NCI-H748 (cell line): ENCODE data around the gene FAM193A.
"Not testable (repeated sequence)": the region's sequence is repeated elsewhere in the genome, so short reads cannot be mapped to it uniquely, and the experiment has no call there.

Source experiments
- DNase-seq: peaks from one replicate; lab custom pipeline; 2025; ENCODE audit not compliant: unreplicated experiment; lab: John Stamatoyannopoulos, UW

Gene FAM193A

DNA sequence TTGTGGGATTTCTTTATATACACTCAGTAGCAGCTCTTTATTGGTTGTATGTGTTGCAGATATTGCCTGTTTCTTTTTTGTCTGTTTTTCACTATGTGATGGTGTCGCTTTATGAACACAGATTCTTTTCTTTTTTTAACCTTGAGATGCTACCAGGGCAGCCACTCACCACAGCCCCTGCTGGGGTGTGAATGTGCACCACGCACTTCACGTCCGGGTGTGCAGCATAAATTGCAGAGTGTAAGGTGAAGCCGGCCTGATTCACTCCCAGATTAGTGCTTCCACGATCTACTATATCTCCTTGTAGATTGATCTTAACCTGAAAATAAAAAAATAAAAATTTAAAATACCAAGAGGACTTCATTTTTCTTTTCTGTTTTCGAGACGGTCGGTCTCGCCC, 71.4 kb downstream of the FAM193A start:
- no peak for DNase-seq

- no peak for DNase-seq
Observed at GRCh38 chr4:2608291-2608690, 71.8 kb downstream of the FAM193A start.

- no peak for DNase-seq
Observed at GRCh38 chr4:2615821-2616220, 79.4 kb downstream of the FAM193A start.

- no peak for DNase-seq
Observed at GRCh38 chr4:2617955-2618354, 81.5 kb downstream of the FAM193A start.

- DNase-seq: not testable (repeated sequence)
Observed at GRCh38 chr4:2618729-2619128, 82.3 kb downstream of the FAM193A start.

GRCh38 chr4:2619459-2619858, 83.0 kb downstream of the FAM193A start:
- DNase-seq: no peak

DNA sequence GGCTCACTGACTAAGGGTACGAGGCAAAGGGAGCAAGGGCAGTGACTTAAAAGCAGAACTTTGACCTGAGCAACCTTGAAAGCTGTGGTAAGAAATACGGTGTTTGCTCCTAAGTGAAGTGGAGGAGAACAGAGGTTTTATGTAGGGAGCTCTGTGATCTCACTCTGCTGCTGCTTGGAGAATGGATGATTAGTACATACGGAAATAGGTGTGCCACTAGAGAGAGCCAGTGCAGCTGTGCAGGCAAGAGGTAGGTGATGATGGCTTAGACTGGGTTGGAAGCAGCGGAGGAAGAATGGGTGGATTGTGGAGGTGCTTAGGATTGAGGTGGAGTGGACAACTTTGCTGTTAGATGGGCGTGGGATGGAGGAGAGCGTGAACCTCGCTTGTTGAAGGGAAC, 85.0 kb downstream of the FAM193A start:
- DNase-seq: no peak

DNA sequence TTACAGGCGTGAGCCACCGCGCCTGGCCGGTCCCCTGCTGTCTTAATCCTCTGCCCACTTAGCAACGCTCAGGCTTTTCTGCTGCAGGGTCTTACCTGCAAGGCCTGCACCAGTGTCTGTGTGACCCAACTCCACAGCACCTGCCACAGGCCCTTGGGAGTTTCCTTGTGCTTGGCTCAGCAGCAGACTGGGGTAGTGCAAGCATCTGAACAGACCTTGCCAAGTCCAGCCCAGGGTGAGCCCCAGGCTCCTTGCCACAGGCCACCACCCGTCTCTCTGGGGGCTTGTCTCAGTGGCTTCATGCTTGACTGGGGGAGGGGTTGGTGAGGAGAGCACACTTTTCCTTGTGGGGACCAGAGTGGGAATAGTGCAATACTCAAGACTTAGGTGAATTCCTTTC, 87.0 kb downstream of the FAM193A start:
- DNase-seq: no peak

- DNase-seq: no peak
Observed at GRCh38 chr4:2624782-2625530, 88.5 kb downstream of the FAM193A start.

GRCh38 chr4:2626231-2626630, 89.8 kb downstream of the FAM193A start:
- no peak for DNase-seq

GRCh38 chr4:2630556-2631273, 94.3 kb downstream of the FAM193A start:
- DNase-seq: no peak

GRCh38 chr4:2634014-2634413, 97.6 kb downstream of the FAM193A start:
- no peak for DNase-seq

DNA sequence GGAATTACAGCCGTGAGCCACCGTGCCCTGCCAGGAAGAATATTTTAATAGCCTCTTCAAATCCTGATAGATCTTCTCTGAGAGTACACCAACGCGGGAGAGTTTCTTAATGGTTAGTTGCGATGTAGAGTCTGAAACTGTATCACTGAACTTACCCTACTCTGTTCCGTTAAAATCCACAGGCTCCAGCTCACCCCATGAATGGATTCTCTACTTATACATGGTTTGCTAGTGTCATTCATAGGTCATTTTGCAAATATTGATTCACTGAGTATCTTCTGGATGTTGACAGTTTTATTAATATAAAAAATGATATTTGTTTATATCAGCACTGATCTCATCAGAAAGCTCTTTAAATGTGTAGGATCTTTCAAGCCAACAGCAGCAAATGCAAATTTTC, 99.9 kb downstream of the FAM193A start:
- no peak for DNase-seq

DNA sequence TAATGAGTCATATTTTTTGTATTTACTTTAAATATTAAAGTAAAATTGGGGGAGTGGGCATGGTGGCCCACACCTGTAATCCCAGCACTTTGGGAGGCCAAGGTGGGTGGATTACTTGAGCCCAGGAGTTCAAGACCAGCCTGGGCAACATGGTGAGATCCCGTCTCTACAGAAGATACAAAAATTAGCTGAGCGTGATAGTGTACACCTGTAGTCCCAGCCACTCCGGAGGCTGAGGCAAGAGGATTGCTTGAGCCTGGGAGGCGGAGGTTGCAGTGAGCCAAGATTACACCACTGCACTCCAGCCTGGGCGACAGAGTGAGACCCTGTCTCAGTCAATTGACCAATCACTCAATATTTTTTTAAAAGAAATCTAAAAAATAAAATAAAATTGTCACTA, 100.5 kb downstream of the FAM193A start:
- not testable (repeated sequence) for DNase-seq

DNA sequence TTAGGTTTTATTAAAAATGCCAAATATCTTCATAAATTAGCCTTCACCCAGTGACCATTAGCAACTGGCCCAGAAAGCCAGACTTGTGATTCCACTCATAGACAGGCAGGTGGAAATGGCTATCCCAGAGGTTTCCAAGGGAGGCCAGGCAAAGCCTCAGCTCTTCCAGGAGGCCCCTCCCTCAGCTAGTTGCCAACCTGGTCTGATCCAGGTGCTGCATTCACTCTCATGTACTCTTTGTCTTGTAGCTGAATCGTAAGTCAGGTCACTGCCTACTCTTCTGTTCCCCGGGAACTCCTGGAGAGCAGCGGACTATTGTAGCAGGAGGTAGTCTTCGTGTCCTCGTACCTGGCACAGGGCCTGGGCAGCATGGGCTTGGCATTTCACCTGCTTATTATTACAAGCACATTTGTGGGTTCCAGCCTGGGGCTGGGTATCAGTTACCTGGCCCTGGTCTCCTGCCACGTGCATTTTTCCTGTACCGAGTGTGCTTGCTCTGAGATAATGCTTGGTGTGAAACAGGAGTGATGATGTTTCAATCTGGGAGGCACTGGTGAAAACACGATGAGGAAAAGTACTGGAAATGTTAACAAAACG, 101.6 kb downstream of the FAM193A start:
- DNase-seq: no peak

DNA sequence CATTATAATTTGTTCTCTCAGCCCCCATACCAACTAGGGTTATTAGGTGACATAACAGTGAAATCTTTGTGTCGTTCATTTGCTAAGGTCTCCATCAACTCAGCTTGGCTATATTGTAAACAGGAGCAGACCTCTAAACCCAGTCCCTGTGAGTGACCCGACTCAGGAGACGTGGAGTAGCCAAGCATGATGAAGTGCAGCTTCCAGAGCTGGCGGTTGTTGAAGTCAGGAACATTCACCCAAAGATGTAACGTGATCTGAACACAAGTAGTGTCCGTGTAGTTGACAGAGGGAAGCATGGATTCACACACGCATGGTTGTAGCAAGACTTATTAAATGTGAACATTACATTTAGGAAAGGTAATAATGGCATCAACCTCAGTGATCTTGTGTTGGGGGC, 102.3 kb downstream of the FAM193A start:
- no peak for DNase-seq

DNA sequence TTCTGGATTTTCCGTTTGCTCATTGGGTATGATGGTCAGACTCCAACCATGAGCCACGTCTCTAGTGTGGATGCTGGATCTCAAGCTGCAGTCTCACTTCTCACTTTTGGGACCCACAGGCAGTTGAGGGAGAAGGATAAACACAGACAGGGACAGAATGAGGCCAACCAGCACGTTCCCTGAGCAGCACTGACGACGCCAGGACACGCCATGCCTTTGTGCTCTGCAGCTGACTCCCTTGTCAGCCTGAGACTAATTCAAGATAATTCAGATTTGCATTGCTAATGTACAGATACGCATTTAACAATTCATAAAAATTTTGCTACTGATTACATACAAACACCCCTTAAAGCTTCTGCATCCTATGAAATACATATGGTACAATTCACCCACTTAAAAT, 106.5 kb downstream of the FAM193A start:
- DNase-seq: no peak

- no peak for DNase-seq
Observed at GRCh38 chr4:2643555-2643954, 107.1 kb downstream of the FAM193A start.

DNA sequence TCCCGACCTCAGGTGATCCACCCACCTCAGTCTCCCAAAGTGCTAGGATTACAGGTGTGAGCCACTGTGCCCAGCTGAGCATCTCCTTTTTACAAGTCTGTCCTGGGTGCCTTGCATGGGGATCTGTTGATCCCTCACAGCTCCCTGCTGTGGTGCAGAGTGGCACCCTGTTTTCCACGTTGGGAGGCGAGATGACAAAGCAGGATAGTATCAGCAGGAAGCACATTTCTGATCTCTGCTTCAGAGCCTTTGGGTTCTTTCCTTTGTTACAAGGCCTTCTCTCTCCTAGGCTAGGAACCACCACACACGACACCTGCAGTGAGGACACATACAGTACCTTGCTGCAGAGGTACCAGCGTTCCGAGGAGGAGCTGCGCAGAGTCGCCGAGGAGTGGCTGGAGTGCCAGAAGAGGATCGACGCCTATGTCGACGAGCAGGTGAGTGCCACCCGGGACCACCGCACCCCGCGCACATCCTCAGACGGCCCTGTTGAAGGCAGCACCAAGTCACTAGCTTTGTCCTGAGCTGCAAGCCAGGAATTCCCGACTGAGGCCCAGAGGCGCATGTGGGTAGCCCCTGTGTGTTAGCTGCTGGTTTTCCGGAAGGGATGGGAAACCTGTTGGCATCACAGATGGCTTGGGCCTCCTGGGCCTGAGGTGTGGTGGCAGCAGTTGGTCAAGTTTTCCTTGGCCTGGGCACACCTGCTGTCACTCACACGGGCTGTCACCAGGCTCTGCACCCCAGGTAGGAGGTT, 110.1 kb downstream of the FAM193A start:
- no peak for DNase-seq

DNA sequence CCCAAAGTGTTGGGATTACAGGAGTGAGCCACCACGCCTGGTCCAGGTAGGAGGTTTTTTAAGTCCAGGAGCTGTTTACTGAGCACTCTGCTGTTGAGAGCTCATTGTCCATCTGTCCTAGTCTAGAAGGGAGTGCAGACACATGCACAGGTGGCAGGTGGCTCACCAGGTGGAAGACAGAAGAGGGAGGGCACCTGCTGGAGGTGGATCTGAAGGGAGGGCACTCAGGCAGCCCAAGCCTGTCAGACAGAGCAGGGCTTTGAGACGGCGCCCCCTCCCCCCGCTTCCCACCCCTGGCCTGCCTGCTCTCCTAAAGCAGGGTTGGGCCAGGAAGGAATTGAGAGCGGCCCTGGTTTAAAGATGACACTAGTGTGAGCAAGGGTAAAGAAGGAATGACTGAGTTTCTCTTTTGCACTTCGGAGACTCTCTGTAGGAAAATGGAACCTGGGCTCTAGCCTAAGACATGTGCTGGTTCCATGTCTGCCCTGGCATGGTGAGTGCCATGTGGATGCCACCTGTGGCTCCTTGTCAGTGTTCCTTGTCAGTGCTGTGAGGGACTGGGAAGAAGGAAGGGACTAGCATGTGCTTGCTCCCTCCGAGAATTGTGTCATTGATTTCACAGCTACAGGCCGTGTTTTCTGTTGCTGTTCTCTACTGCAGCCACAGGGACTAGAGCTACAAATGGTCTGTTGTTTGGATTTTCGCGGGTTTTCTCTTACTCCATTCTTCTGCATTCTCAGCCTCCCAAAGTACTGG, 111.1 kb downstream of the FAM193A start:
- no peak for DNase-seq
